Ishikawa (cell line): ENCODE data around the gene DYNC1H1.
A peak's percentile ranks its signal among the peaks of the same experiment; 100 is the strongest.

ENCODE experiments used
- CEBPB ChIP-seq: IDR thresholded peaks from 2 replicates; pipeline ENCODE4 v1.6.1; 2012
- CREB1 ChIP-seq: IDR thresholded peaks from 2 replicates; pipeline ENCODE4 v1.6.1; 2012; ENCODE audit warnings: low read depth
- EGR1 ChIP-seq: IDR thresholded peaks from 2 replicates; pipeline ENCODE4 v1.6.1; 2012
- EP300 ChIP-seq: IDR thresholded peaks from 2 replicates; pipeline ENCODE4 v1.6.1; 2012; ENCODE audit warnings: borderline replicate concordance
- FOXM1 ChIP-seq: IDR thresholded peaks from 2 replicates; pipeline ENCODE4 v1.6.1; 2012; ENCODE audit warnings: low read depth, borderline replicate concordance
- MAX ChIP-seq: IDR thresholded peaks from 2 replicates; pipeline ENCODE4 v1.6.1; 2012
- NFIC ChIP-seq: IDR thresholded peaks from 2 replicates; pipeline ENCODE4 v1.6.1; 2012
- RAD21 ChIP-seq: IDR thresholded peaks from 2 replicates; pipeline ENCODE4 v1.6.1; 2012; ENCODE audit warnings: low read depth
- REST ChIP-seq: IDR thresholded peaks from 2 replicates; pipeline ENCODE4 v1.6.1; 2012; ENCODE audit warnings: low read depth, mild to moderate bottlenecking
- TAF1 ChIP-seq: IDR thresholded peaks from 2 replicates; pipeline ENCODE4 v1.6.1; 2012; ENCODE audit warnings: low read depth, mild to moderate bottlenecking
- TCF12 ChIP-seq: IDR thresholded peaks from 2 replicates; pipeline ENCODE4 v1.6.1; 2012; ENCODE audit warnings: low read depth
- TEAD4 ChIP-seq: IDR thresholded peaks from 2 replicates; pipeline ENCODE4 v1.6.1; 2012
- USF1 ChIP-seq: IDR thresholded peaks from 2 replicates; pipeline ENCODE4 v1.6.1; 2012
- YY1 ChIP-seq: IDR thresholded peaks from 2 replicates; pipeline ENCODE4 v1.6.1; 2012; ENCODE audit warnings: low read depth
- ZBTB7A ChIP-seq: IDR thresholded peaks from 2 replicates; pipeline ENCODE4 v1.6.1; 2012; ENCODE audit warnings: low read depth

DYNC1H1 gene

GRCh38 chr14:101961011-101961721 is 3.2 kb upstream of the DYNC1H1 start:
- TF ChIP-seq TEAD4 (peak; percentile 40; the same call in 1 of the 2 replicates), RAD21 (peak; percentile 83), CREB1 (no peak), MAX (peak; percentile 87), EP300 (no peak)

GRCh38 chr14:101961746-101962502 is 2.4 kb upstream of the DYNC1H1 start:
- TF ChIP-seq RAD21: no peak
- TF ChIP-seq USF1: no peak
- TF ChIP-seq TEAD4: no peak
- TF ChIP-seq ZBTB7A: no peak
- no peak for TF ChIP-seq NFIC
- no peak for TF ChIP-seq TAF1

GRCh38 chr14:101962503-101962874 is 1.9 kb upstream of the DYNC1H1 start:
- TF ChIP-seq NFIC (peak; percentile 68; the same call in 1 of the 2 replicates), ZBTB7A (no peak)

- TF ChIP-seq EGR1: no peak
- TF ChIP-seq FOXM1: no peak
- TF ChIP-seq REST: no peak
- no peak for TF ChIP-seq CREB1
- TF ChIP-seq USF1: no peak
- TF ChIP-seq ZBTB7A: no peak
- TF ChIP-seq TCF12: no peak
- TF ChIP-seq TAF1: no peak
- TF ChIP-seq TEAD4: no peak
- TF ChIP-seq MAX: no peak
- TF ChIP-seq YY1: no peak
- TF ChIP-seq RAD21: no peak
Measured at GRCh38 chr14:101963052-101963451, 1.3 kb upstream of the DYNC1H1 start.

- TF ChIP-seq CREB1 (no peak), CEBPB (no peak), FOXM1 (no peak), NFIC (no peak), EGR1 (no peak), ZBTB7A (no peak)
Measured at GRCh38 chr14:101963656-101964296, 597 bp upstream of the DYNC1H1 start.

GRCh38 chr14:101965181-101965544 is 790 bp downstream of the DYNC1H1 start:
- TF ChIP-seq YY1 (peak; percentile 64), USF1 (peak; percentile 44; the same call in 1 of the 2 replicates), REST (no peak)
